Stomach (tissue), 9 donors: ENCODE results near the gene ZFP14. TPM values are rescaled to one million over a fixed set of nuclear protein-coding genes. Genes with fewer than 3 reads are reported as not detected.
A peak's percentile ranks its signal among the peaks of the same experiment; 100 is the strongest.

Experiments used
- DNase-seq, 2 donors: peaks; one replicate each; pipeline versions ENCODE4 v3.0.0 to v3.0.0-alpha.2; 2013 to 2019
- H3K27ac ChIP-seq, 5 donors: fragments of 200-600 bp in 4 of 5; sonication (generic) in 4 of 5; one replicate each; pipeline ENCODE4 v1.5.1; 2013 to 2019; ENCODE audit warnings: mild to moderate bottlenecking in 1 of 5, moderate library complexity in 1 of 5
- H3K27me3 ChIP-seq, 3 donors: fragments of 200-600 bp; sonication (generic); one replicate each; pipeline ENCODE4 v1.5.1; 2017 to 2019; ENCODE audit warnings: mixed run types in 1 of 3
- H3K36me3 ChIP-seq, 4 donors: fragments of 200-600 bp; sonication (generic); 1 replicate in 3 of 4; 2 replicates in 1 of 4; pipeline ENCODE4 v1.5.1; 2016 to 2019
- H3K4me1 ChIP-seq, 4 donors: fragments of 200-600 bp; sonication (generic); one replicate each; pipeline ENCODE4 v1.5.1; 2016 to 2019
- H3K4me3 ChIP-seq, 4 donors: fragments of 200-600 bp; sonication (generic) in 3 of 4; one replicate each; pipeline ENCODE4 v1.5.1; 2016 to 2019; ENCODE audit warnings: mild to moderate bottlenecking in 1 of 4
- H3K9me3 ChIP-seq, 4 donors: fragments of 200-600 bp; sonication (generic); one replicate each; pipeline ENCODE4 v1.5.1; 2016 to 2019
- EP300 ChIP-seq: sonication (generic); formaldehyde crosslinking; IDR thresholded peaks from one replicate; pipeline ENCODE4 v1.6.1; 2017; ENCODE audit warnings: antibody characterized with exemption
- POLR2A ChIP-seq, 4 donors: fragments of 450-650 bp; IDR thresholded peaks; one replicate each; pipeline ENCODE4 v1.6.1; 2016; ENCODE audit warnings: antibody characterized with exemption in 4 of 4, control low read depth in 2 of 4, mild to moderate bottlenecking in 1 of 4, moderate library complexity in 1 of 4
- POLR2AphosphoS5 ChIP-seq, 3 donors: sonication (generic); formaldehyde crosslinking; IDR thresholded peaks; one replicate each; pipeline ENCODE4 v1.6.1; 2016; ENCODE audit warnings: antibody characterized with exemption in 3 of 3
- WGBS, 5 donors: extraction: QIAGEN DNeasy Blood & Tissue Kit in 3 of 5; methylation state at CpG; one replicate each; pipeline versions ENCODE4 v1.1.5 to v1.1.7; 2013 to 2018; 5-methylcytosine and 5-hydroxymethylcytosine counted together
- intact Hi-C: fragments of 100-400 bp; cut with DNase I; formaldehyde crosslinking; loops from one replicate; pipeline ENCODE4 v1.15.1; 2023; ENCODE audit warnings: low total_unique reads
- polyA plus RNA-seq, 3 donors: library from polyadenylated mRNA; stranded (reverse); fragments of 200-250 nt; gene quantifications; one replicate each; pipeline ENCODE4 v1.2.3, GENCODE V29; 2013
- total RNA-seq, 5 donors: library from RNA; depleted of rRNA; stranded (reverse); fragments of >200 nt; gene quantifications; one replicate each; pipeline versions ENCODE4 v1.1.0 to v1.2.3, GENCODE V29; 2014 to 2016
- TF ChIP-seq, protein P1 (sequence below), 7 experiments: fragments of 450-650 bp in 4 of 7; fragments of 200-600 bp in 3 of 7; sonication (generic) in 3 of 7; IDR thresholded peaks; one replicate each; pipeline ENCODE4 v1.5.1; 2016 to 2019; ENCODE audit warnings: antibody characterized with exemption in 7 of 7, control low read depth in 2 of 7, mild to moderate bottlenecking in 1 of 7
- donor health status: healthy with polysubstance abuse.
- donor health status: Bipolar disorder and iron deficiency.
- donor health status: healthy.

ZFP14 gene
- total and polyA plus RNA-seq, 8 donors, result 0.29 to 9.2 (median 2.7) TPM

DNA sequence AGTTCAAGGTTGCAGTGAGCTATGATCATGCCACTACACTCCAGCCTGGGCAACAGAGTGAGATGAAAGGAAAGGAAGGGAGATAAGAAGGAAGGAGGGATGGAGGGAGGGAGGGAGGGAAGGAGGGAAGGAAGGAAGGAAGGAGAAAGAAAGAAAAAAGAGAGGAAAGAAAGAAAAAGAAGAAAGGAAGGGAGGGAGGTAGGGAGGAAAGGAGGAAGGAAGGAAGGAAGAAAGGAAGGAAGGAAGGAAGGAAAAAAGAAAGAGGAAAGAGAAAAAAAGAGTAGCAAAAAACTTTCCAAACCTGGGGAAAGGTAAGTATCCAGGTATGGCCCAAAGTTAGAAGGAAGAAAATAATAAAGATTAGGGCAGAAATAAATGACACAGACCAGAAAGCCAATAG lies 7.1 kb downstream of the ZFP14 start:
- Histone ChIP-seq H3K4me1 (peaks cover 0 to 1% (median 0%) of the 10 kb centered on the region in 4 donors), H3K27me3 (no peaks in the 10 kb centered on the region), H3K36me3 (peaks cover 10 to 34% (median 15%) of the 10 kb centered on the region in 4 donors), H3K4me3 (no peak overlapping the region), H3K9me3 (peaks cover 0 to 60% (median 29%) of the 10 kb centered on the region in 4 donors), H3K27ac (no peak overlapping the region)
- no peak for DNase-seq
- TF ChIP-seq, protein P1, sequence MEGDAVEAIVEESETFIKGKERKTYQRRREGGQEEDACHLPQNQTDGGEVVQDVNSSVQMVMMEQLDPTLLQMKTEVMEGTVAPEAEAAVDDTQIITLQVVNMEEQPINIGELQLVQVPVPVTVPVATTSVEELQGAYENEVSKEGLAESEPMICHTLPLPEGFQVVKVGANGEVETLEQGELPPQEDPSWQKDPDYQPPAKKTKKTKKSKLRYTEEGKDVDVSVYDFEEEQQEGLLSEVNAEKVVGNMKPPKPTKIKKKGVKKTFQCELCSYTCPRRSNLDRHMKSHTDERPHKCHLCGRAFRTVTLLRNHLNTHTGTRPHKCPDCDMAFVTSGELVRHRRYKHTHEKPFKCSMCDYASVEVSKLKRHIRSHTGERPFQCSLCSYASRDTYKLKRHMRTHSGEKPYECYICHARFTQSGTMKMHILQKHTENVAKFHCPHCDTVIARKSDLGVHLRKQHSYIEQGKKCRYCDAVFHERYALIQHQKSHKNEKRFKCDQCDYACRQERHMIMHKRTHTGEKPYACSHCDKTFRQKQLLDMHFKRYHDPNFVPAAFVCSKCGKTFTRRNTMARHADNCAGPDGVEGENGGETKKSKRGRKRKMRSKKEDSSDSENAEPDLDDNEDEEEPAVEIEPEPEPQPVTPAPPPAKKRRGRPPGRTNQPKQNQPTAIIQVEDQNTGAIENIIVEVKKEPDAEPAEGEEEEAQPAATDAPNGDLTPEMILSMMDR (IDR thresholded peaks at IDR 0.05), result no peak
- TF ChIP-seq POLR2AphosphoS5 (IDR thresholded peaks at IDR 0.05), result no peak
- TF ChIP-seq EP300, result no peak
- TF ChIP-seq POLR2A (IDR thresholded peaks at IDR 0.05), result no peak
- intact Hi-C loops, result no loop called here

DNA sequence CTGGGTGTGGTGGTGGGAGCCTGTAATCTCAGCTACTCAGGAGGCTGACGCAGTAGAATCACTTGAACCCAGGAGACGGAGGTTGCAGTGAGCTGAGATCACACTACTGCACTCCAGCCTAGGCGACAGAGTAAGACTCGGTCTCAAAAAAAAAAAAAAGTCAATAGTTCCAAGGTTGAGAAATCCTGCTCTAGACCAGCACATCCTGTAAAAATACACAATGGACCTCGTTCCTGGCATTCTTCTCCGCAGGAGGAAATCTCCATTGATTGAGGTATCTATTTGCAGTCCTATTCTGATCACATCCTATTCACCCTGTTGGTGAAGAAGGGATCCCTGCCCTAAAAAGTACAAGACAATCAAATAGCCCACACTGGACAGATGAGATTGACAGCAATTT lies 15.2 kb downstream of the ZFP14 start:
- intact Hi-C loops, result no loop called here
- TF ChIP-seq POLR2A (IDR thresholded peaks at IDR 0.05), result no peak
- no peak for TF ChIP-seq EP300
- TF ChIP-seq, protein P1 (IDR thresholded peaks at IDR 0.05), result no peak
- TF ChIP-seq POLR2AphosphoS5 (IDR thresholded peaks at IDR 0.05), result no peak
- Histone ChIP-seq H3K9me3 (peaks cover 0 to 89% (median 31%) of the 10 kb centered on the region in 4 donors), H3K4me1 (no peaks in the 10 kb centered on the region), H3K27me3 (no peaks in the 10 kb centered on the region), H3K4me3 (no peak overlapping the region), H3K36me3 (peaks cover 38 to 89% (median 88%) of the 10 kb centered on the region in 4 donors), H3K27ac (no peak overlapping the region)
- WGBS, 5 donors, result 78 to 95% (median 88%) methylated on average over 6 of the region's 6 CpGs
- DNase-seq, result no peak

DNA sequence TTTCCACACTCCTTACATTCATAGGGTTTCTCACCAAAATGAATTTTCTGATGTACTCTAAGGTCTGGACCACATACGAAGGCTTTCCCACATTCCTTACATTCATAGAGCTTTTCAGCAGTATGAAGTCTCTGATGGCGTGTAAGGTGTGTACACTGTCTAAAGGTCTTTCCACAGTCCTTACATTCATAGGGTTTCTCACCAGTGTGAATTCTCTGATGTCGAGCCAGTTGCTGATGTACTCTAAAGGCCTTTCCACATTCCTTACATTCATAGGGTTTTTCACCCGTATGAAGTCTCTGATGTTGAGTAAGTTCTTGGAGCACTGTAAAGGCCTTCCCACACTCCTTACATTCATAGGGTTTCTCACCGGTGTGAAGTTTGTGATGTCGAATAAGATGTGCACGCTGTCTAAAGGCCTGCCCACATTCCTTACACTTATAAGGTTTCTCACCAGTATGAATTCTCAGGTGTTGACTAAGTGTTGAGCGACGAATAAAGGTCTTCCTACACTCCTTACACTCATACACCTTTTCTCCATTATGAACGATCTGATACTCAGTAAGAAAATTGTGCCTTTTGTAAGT lies 38.1 kb downstream of the ZFP14 start:
- Histone ChIP-seq H3K36me3 (peaks cover 12 to 84% (median 74%) of the 10 kb centered on the region in 4 donors), H3K4me1 (no peaks in the 10 kb centered on the region), H3K9me3 (peaks cover 26 to 99% (median 74%) of the 10 kb centered on the region in 4 donors), H3K4me3 (no peak overlapping the region), H3K27ac (no peak overlapping the region), H3K27me3 (no peaks in the 10 kb centered on the region)
- TF ChIP-seq, protein P1 (IDR thresholded peaks at IDR 0.05), result no peak
- no peak for TF ChIP-seq POLR2A (IDR thresholded peaks at IDR 0.05)
- TF ChIP-seq POLR2AphosphoS5 (IDR thresholded peaks at IDR 0.05), result no peak
- TF ChIP-seq EP300, result no peak
- intact Hi-C loops, result no loop called here
- no peak for DNase-seq
- 96 to 99% (median 97%) methylated on average over 10 of the region's 10 CpGs for WGBS, 5 donors

DNA sequence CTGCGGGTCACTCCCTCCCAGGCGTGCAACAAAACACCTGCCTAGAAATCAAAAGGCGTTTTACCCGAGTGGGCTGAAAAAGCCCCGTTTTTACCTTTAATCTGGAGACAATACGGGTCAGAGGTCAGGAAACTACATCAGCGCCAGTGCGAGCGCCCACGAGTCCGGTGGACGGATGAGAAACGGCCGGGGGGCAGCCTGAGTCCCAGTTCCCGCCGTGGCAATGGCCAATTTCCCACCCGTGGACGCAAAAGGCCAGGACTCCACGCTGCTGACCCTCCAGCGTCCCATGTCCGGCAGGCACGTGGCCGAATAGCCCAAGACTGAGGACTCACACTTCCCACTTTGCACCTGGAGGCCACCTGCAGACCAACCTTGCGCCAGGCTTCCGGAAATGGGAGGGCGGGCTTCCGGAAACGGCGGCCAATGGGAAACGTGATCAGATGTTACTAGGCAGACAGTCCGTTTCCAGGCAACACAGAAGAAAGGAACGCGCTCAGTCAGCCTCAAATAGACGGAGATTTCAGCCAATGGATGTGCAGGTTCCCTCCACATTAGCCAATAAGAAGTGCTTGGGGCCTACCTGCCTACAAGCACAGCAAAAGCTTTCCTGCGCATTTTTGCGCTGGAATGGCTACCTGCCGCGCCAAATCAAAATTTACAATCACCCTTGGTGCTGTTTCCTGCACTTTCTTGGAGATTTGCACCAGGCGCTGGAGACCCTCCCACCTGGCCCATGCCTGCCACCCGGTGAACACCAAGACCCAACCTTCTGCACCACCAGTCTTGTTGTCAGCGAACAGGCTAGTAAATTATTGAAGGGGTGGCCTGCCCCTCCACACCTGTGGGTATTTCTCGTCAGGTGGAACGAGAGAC lies 47.4 kb downstream of the ZFP14 start:
- 2 to 5% (median 3%) methylated on average over 36 to 43 of the region's 43 CpGs for WGBS, 5 donors
- H3K9me3 ChIP-seq, result peaks cover 0 to 99% (median 56%) of the 10 kb centered on the region in 4 donors
- intact Hi-C loops, result no loop called here
- no peaks in the 10 kb centered on the region for H3K27me3 ChIP-seq
- TF ChIP-seq EP300, result no peak
- TF ChIP-seq POLR2AphosphoS5 (IDR thresholded peaks at IDR 0.05), result peak in 2 of 3 donors; percentile 0 to 13
- TF ChIP-seq, protein P1 (IDR thresholded peaks at IDR 0.05), result no peak
- no peak for TF ChIP-seq POLR2A (IDR thresholded peaks at IDR 0.05)
- H3K4me1 ChIP-seq, result peaks cover 0 to 21% (median 12%) of the 10 kb centered on the region in 4 donors
- peaks cover 0 to 41% (median 18%) of the 10 kb centered on the region in 4 donors for H3K36me3 ChIP-seq
- peak; percentile 64 to 99 for DNase-seq
- peak overlapping the region; percentile 58 to 71 (median 62) for H3K4me3 ChIP-seq
- H3K27ac ChIP-seq, result peak overlapping the region in 2 of 5 donors; percentile 48 to 52
